GM12865 (cell line): Measurements from ENCODE around the gene PXDN.

Source experiments
- DNase-seq: peaks from one replicate; pipeline ENCODE4 v3.0.0; 2010; ENCODE audit warnings: low read depth
- H3K4me3 ChIP-seq: 2 replicates; pipeline ENCODE4 v1.5.1; 2011; ENCODE audit warnings: mild to moderate bottlenecking, low read depth, low read length, control low read depth
- TF ChIP-seq, protein P1 (sequence below): IDR thresholded peaks from 2 replicates; pipeline ENCODE4 v1.5.1; 2011; ENCODE audit warnings: low read length, control low read depth, low read depth, inconsistent platforms; ENCODE audit not compliant: insufficient read depth; ENCODE audit errors: missing control alignments

Gene PXDN

DNA sequence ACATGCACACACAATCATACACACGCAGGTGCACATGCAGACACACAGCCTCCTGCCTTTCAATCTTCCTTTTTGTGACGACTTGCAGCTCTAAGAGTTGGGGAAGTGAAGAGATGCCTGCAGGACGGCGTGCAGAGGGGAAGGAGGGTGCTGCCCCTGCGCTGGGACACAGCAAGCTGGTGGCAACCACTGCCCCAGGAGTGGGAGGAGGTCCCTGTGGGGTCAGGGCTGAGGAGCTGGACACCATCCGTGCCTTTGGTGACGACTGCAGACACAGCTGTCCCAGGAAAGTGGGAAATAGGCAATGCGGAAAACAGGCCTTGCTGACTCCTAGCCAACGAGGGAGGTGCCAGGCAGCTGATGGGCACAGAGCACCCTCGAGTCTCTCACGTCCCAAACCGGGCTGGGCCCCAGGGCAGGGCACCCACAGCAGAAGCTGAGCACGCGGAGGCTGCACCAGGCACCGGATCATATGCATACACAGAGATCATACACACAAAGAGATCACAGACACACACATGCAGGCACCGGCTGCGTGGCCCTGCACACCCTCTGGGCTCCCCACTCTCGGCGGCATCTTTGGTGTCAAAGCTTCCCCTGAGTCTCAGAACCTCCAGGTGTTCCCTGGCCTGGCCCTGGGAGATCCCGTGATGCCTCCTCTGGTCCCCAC is 146.1 kb downstream of the PXDN start:
- TF ChIP-seq, protein P1, sequence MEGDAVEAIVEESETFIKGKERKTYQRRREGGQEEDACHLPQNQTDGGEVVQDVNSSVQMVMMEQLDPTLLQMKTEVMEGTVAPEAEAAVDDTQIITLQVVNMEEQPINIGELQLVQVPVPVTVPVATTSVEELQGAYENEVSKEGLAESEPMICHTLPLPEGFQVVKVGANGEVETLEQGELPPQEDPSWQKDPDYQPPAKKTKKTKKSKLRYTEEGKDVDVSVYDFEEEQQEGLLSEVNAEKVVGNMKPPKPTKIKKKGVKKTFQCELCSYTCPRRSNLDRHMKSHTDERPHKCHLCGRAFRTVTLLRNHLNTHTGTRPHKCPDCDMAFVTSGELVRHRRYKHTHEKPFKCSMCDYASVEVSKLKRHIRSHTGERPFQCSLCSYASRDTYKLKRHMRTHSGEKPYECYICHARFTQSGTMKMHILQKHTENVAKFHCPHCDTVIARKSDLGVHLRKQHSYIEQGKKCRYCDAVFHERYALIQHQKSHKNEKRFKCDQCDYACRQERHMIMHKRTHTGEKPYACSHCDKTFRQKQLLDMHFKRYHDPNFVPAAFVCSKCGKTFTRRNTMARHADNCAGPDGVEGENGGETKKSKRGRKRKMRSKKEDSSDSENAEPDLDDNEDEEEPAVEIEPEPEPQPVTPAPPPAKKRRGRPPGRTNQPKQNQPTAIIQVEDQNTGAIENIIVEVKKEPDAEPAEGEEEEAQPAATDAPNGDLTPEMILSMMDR = no peak
- no peak for DNase-seq
- H3K4me3 ChIP-seq = no peak overlapping the region

DNA sequence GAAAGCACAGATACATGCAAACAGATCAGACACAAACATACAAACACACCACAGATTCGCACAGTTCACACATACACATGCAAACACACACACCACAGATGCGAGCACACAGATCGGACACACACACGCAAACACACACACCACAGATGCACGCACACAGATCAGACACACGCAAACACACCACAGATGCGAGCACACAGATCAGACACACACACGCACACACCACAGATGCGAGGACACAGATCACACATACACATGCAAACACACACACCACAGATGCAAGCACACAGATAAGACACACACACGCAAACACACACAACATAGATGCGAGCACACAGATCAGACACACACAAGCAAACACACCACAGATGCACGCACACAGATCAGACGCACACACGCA is 149.0 kb downstream of the PXDN start:
- no peak overlapping the region for H3K4me3 ChIP-seq
- TF ChIP-seq, protein P1 = no peak
- DNase-seq = no peak

DNA sequence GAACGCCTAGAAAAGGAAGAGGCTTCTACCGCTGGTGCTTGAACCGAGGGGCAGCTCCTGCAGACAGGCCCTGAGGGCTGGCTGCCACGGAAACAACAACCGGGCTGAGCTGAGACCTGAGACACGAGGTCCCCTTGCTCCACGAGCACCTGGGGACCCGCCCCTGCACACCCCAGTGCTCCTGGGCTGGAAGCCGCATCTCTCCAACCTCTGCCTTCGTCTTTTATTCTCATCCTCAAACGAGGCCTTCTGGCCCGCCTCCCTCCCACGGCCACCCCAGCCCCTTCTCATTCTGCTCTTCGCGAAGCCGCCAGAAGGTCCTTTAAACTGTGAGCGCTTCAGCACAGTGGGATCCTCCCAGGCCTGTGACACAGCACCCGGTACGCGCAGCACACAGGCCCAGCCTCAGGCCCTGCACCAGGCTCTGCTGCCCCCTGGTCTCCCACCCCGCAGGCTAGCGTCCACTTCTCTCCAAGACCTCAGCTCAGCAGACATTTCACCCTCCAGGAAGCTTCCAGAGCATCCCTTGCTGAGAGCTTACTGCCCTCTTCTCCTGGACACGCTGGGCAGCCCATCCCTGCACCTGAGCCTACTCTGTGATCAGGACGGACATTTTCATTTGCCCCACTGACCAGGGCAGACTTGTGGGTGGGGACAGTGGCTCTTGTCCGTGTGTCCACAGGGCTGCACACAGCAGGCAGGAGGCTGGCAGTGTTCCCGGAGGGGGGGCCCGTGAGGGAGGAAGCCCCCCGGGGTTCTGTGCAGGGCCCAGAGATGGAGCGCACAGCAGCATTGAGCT is 149.7 kb downstream of the PXDN start:
- no peak for DNase-seq
- no peak overlapping the region for H3K4me3 ChIP-seq
- TF ChIP-seq, protein P1 = no peak

DNA sequence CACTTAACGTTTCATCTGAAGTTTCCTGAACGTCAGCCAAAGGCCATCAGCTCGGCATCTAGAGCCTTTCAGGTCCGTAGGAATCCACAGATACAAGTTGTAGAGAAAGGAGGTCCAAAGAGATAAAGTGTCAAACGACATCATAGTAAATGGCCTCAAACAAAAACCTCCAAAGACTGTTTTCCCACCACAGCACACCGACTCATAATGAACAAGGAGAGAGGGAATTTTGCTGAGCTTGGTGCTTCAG is 150.3 kb downstream of the PXDN start:
- no peak for DNase-seq
- H3K4me3 ChIP-seq = no peak overlapping the region
- TF ChIP-seq, protein P1 = no peak

DNA sequence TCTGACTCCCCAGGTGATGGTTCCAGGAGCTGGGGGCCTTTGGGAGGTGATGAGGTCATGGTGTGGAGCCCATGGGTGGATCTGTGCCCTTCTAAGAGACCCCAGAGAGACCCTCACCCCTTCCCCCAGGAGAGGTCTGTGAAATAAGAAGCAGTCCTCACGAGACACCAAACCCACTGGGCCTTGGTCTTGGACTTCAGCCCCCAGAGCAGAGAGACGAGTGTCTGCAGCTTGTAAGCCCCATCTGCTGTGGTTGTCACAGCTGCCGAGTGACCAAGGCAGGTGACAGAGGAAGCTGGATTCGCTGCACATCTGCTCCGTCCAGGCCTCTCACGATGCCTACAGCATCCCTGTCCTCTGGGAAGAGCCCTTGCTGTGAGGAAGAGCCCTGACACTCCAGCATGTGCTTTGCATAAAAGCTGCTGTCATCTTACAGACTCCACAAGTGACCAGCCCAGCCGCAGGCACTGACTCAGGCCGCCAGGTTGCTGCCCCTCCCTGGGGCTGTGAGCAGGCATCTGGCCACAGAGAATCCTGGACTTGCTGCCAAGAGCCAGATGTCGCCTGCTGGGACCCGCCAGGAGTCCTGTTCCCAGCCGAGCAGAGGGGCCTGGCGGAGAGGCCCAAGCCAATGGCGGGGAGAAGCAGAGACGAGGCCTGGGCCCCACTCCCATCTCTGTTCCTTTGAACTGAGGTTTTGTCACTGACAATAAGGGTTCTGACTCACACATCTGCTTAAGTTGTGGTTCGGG is 150.8 kb downstream of the PXDN start:
- H3K4me3 ChIP-seq = no peak overlapping the region
- DNase-seq = no peak
- TF ChIP-seq, protein P1 = no peak

DNA sequence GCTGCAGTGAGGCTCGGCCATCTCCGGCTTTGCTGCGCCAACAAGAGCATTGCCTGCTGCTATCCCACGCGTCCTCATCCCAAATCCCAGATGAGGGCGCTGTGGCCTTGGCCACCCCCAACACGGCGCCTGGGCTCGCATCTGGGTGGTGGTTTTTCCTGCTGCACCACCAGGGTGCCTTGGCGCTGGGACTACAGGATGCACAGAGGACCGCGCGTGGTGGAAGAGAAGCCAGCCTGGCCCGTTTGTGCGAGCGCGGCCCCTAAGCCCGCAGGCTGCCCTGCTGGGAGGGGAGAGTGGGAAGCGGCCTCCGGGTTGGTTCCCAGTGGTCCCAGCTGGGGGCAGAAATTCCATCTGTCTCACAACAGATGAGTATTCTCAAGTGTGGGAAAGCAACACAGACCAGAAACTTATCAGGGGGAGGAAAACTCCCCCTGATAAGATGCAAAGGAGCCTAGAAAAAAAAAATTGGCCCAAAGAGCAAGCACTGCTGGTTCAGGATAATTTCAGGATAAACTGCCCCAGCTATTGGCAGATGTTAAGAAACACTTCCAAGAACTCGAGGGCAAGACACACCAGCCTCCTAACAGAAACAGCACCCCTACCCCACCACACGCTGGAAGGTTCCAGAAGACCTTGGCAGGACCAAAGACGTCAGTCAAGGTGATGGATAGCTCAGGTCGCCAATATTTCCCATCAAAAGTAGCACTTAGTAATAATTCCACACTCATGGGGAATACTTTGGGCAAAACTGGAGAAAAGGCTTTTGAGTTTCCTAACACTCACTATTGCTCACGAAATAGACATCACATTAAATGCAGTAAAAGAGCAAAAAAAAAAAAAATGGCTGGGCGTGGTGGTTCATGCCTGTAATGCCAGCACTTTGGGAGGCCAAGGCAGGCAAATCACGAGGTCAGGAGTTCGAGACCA is 152.1 kb downstream of the PXDN start:
- DNase-seq = no peak
- H3K4me3 ChIP-seq = no peak overlapping the region

More for the DNA sequence above, 152.1 kb downstream of the PXDN start:
- TF ChIP-seq, protein P1 = no peak
